Stimulated activated CD4-positive, alpha-beta T cell treated with anti-CD3 and anti-CD28 coated beads, Interleukin-15, amount 100 ng/mL, for 24 hours (primary cell): Measurements from ENCODE around the gene LEF1.
A peak's percentile ranks its signal among the peaks of the same experiment; 100 is the strongest.
"Not testable (repeated sequence)": the region's sequence is repeated elsewhere in the genome, so short reads cannot be mapped to it uniquely, and the experiment has no call there.

Experiments used
- DNase-seq: peaks from one replicate; pipeline ENCODE4 v3.0.0-alpha.2; 2020

The LEF1 gene

DNA sequence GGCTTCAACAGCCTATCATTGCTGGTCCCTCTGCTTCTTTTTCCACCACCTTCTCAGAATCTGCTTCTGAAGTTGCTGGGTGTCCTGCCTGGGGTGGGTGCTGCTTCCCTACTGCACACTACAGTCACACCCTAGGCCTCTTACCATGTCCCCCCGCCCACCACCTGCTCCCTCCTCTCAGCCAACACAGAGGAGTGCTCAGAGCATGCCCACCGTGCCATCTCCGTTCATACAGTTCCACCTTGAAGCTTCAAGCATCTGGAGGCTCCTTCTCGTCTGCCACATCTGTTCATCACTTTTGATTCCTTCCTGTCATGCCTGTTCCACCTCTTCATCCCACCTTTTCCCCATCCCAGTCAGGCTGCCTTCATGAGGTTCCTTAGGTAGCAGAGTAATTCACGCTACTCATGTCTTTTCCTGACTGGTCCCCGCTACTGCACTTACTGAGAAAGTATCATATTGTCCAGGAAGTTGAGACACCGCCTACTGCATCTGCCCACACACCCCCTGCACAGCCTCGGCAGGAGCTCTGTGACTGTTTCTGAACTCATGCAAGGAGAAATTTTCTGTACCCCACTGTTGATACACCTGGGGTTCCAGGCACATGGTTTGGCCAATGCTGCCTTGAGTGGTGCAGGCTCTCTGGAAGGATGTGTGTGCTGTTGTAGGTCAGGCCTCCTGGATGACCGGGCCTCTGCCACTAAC is 139.6 kb downstream of the LEF1 start:
- DNase-seq, result peak; percentile 69

DNA sequence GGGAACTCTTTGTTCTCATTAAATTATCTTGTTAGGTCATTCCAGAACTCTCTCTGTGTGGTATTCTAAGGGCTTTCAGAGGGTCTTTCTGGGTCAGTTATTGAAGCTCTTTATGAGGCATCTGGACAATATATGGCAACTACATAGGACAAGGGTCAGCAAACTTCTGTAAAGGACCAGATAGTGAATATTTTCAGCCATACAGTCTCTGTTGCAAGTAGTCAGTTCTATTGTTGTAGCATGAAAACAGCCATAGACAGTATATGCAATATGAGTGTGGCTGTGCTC is 143.9 kb downstream of the LEF1 start:
- DNase-seq, result no peak

DNA sequence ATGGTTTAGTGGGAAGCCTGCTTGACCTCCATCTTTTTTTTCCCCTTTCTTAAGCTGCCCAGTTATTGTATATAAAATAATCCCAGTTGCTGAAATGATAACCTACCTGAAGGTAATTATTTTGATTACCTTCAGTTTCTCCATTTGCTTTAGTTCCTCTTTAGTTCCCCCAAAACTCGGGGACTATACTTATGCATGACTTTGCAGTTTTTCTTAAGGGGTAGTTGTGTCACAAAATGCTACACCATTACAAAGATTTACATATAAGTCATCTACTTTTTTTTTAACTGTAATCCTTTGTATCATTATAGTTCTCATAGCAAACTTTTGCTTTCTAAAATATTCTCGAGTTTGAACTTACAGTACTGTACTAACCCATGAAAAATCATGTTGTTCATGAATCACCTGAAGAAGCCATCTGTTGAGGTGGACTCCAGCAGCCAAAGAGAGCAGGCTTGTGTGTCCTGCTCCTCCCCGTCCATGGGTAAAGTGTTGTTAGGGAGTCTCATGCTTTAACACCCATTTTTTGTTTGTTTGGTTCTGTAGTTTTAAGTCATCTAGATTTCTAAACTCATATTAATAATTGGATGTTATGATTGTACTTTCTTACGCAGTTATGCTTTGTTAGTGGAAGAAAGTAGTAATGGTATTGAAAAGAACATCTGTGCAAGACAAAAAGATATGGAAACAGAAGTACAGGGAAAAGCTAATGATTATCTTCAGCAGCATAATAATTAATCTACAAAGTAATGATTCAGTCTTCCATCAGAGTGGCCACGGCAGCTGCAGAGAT is 144.5 kb downstream of the LEF1 start:
- no peak for DNase-seq

DNA sequence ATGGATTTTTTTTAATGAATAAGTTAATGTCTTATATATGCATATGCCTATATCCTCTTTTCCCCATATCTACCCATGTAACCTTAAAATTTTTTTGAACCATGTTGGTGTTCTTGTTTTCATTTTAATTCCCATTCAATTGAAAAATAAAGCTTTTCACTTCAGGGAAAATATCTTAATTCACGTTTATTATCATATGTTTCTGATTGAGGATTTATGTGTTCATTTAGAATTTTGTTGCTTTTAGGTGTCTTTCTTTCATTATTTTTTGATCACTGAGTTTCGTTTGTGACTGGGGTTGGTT is 149.9 kb downstream of the LEF1 start:
- no peak for DNase-seq

DNA sequence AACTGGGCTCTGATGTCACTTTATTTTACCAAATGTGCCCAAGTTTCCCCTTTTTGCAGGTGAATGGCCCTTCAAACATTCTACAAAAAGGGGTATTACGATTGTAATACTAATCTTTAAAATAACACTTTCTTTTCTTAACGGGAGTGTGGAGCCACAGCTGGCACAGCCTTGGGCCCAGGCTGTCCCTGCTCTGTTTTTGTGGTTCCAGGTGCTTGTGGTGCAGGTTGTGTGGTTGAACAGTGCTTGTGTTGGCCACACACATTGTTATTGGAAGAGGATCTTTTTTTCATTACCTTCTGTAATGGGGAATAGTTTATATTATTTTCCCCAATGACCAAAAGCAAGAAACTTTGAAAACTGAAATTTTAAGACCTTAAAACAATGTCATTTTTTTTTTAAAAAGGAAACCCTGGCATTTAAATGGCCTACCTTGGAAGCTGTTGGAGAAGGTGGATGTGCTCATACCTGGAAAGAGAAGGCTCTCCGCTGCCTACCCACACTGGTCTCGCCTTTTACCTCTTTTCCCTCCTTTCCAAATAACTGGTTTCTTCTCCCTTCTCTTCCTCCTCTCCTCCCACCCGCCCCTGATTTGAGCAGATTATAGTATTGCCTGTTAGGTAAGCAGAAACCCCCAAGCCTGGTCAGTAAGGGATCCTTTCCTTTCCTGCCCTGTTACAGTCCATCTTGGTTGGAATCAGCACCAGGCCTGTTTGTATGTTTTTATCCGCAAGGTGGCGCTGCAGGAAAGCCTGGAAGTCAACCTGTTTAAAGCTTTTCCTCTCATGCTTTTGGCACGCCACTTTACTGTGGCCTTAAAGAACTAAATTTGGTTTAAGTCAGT is 150.5 kb downstream of the LEF1 start:
- peak; percentile 86 for DNase-seq

DNA sequence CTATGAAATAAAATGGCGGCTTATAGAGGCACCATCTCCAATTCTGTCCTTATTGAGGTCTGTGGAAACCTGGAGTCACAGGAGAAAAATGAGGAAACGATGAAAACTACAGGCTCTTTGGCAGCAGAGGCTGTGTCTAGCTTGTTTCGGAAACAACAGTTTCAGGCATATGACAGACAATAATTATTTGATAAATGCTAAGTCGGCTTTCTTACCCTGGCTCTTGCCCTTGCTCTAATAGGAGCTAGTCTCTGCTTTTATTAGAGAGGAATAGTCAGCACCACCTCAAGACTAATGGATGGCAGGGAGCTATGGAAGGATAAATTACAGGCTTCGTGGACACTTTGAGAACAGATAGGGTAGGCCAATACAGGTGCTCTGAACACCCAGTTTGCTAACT is 154.8 kb downstream of the LEF1 start:
- DNase-seq, result no peak

DNA sequence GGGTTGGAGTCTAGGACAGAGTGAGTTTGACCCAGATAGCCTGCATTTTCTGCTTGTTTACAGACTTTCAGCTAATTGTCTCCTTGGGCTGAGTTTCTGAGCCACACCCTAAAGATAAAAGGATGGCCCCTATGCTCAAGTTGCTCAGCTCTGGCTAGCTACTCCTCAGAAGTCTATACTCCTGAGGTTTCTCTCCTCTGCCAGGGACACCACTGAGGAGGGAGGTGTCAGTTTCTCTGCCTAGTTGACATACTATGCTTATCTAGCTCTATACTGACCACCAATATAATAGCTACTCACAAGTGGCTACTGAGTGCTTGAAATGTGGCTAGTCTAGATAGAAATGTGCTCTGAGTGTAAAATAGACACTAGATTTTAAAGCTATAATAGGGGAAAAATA is 155.4 kb downstream of the LEF1 start:
- DNase-seq, result no peak

DNA sequence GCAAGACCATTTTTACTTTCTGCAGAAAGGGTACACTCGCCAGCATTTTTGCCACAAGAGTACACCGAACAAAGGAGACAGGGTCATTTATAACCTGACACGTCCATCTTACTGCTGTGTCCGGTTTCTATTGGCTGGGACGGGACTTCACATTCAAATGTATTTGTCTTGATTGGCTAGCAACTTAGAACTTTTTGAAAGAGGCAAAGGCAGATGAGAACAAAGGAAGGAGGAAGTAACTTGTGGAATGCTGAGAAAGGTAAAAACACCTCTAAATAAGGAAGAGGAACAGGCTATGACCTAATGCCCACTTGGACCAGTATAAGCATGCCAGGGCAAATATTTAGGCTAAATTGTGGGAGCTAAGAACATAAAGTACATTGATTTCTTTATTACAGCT is 156.3 kb downstream of the LEF1 start:
- not testable (repeated sequence) for DNase-seq

DNA sequence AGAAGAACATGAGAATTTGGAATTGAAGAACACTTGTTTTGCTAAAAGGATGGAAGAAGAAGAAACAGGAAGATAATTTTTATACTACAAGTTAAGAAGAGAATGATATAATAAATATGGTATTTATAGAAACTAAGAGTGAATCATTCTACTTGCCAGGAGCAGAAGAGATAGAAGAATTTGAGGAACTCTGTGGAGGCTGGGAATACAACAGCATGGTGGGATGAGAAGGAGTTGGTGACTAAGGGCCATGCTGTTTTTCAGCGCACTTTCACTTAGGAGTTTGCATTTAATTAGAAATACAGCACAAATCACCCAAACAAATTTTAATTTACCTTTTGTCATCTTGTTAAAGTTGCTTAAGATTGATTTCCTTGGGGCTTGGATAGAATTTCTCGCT is 158.6 kb downstream of the LEF1 start:
- DNase-seq, result no peak

DNA sequence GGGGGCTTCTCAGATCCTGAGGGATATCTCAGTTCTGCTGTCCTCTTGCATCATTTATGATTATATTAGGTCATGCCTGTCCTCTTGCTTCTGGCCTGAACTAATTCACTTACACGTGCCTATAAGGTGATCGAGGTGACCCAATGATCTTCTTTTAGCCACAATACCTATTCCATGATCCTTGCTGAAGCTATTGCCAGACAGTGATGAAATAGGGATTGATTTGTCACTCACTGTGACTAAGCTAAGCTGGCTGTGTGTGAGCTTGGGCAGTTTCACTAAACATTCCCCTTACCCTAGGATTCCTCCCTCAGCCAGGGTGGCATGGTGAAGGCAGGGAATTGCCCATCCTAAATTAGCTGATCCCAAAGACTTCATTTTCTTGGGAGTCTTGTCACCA is 160.0 kb downstream of the LEF1 start:
- no peak for DNase-seq

DNA sequence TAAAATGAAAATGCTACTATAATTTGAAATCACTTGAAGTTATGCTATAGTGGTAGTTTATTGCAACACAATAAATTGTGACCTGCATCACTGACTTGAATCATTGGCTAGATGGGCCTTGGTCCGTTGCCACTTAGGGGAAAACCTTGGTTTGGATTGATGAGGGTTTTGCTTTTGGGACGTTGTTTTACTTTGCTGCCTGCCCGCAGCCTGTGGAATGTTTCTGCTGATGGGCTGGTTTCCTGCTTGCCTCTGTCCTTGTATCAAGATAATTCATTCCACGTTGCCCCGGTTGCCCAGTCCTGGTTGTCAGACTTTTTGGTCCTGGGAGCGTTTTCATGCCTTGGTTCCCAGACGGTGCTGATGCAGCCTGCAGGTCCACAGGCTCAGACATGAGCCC is 160.7 kb downstream of the LEF1 start:
- no peak for DNase-seq

DNA sequence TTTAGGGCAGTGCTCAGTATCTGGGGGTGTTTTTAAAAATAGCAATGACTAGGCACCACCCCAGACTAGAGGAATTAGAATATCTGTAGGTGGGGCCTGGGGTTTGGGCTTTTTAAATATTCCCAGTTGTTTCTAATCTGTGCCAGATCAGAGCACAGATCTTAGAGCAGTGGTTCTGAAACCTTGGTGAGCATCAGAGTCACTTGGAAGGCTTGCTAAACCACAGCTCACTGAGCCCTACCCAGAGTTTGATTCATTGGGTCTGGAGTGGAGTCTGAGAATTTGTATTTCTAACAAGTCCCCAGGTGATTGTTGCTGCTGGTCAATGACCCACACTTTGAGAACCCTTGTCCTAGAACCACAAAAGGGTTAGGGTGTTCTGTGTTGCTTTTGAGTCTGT is 162.4 kb downstream of the LEF1 start:
- peak; percentile 9 for DNase-seq

DNA sequence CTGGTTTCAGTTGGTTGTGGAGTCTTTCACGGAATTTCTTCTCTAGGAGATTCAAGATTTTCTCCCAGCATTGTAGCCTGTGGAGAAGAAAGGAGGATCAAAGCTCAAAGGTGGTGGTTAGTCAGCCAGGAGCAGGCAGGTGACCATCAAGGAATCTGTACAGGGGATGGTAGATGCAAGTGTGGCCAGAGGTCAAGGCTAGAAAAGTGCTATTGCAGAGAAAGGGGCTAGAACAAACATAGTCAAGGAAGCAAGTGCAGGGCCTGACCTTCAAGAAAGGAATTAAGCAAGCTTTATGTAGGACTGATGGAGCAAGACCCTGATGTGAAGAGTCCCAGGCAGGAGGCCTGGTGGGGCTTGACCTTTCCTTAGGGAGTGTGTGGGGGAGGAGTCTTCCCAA is 162.9 kb downstream of the LEF1 start:
- DNase-seq, result no peak

DNA sequence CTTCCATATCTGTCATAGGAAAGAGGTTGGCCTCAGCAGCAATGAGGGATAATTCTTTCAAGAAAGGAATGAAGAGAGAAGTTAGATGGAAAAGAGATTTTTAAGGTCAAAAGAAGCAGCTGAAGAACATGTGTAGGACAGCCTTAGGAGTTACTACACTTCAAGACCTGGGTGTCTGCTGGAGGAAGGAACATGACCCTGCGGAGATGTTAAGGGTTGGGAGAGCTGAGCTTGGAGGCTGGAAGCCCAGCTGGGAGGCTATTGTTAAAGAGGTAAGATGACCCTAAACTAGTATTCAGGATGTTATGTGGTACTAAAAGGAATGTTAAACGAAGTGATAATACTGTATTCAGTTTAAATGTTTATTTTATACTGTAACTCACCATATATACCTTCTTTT is 164.1 kb downstream of the LEF1 start:
- no peak for DNase-seq

DNA sequence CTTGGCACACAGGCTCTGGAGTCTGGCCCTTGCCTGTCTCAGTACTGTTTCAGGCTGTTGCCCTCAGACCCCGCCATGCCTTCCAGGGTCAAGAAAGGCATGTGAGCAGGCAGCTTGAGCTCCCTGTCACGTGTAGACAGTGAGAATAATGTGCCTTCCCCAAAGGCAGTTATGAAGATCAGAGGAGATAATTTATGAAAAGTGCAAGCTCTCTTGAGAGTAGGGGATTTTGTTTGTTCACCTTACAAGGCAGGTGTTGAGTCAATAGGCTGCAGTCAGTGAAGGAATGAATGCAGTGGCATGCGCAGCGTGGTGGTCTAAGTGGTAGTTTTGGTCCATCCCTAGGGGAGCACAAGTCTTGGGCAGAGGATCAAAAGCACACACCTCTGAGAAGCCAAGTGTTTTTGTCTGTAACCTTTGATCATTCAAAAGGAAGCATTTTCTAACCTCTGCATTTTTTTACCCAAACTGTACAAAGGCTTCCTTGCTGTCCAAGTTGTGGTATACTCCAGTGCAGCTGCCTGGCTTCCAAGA is 164.7 kb downstream of the LEF1 start:
- DNase-seq, result no peak

DNA sequence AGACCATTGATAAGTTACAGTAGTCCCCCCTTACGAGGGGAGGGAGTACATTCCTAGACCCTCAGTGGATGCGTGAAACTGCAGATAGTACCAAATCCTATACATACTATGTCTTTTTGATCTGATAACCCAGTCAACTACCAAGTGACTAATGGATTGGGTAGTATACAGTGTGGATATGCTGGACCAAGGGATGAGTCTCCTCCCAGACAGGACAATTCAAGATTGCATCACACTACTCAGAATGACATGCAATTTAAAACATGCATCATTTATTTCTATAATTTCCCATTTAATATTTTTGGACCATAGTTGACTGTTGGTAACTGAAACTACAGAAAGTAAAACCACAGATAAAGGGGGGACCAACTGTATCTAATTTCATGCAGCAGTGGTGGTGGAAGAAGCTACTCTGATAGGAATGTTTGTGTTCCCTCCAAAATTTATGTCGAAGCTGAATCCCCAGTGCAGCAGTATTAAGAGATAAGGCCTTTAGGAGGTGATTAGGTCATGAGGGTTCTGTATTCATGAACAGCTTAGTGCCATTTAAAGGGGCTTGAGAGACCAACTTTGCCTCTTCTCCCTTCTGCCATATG is 167.1 kb downstream of the LEF1 start:
- DNase-seq, result no peak

DNA sequence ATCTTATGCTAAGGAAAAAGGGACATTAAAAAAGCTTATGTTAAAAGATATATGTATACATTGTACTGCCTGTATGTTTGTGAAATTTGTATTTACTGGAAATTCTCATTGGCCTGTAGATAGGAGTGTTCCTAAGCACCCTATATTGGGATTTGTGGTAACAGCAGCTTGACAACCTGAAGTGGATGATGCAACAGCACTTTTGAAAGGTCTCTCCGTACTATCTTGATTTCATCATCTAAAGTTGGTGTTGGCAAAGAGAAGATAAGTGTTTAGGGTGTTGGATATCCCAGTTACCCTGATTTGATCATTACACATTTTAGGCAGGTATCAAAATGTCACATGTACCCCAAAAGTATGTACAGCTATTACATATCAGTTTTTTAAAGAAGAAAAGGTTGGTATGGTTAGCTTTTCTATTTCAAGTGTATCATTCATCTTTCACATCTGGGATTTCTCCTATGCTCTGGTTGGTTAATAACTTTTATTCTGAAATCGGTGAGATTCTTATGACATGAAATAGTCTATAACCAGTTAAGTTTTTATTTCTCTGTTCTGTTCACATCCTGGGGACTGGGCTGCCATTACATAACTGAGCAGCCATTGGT is 168.7 kb downstream of the LEF1 start:
- DNase-seq, result no peak

DNA sequence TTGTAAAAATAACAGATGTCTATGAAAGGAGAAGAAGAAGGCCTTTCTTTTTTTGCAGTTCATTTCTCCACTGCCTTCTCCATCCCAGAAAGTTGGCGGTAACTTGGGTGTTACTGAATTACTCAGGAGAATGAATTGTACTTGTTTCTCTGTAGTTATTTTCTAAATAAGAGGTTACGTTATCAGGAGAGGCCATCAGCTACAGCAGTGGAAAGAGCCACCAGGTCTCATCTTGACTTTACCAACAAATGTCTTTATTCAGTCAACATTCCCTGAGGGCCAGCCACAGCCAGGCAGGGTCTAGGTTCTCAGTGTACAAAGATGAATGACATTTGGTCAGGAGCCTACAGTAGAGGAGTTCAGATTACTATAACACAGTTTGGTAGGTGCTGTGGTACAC is 170.9 kb downstream of the LEF1 start:
- DNase-seq, result no peak
